ELR (cell line): ENCODE measurements around the gene LRG1.

Source experiments
- DNase-seq: peaks from one replicate; pipeline ENCODE4 v3.0.0-alpha.2; 2015; ENCODE audit warnings: low read depth

The LRG1 gene

GRCh38 chr19:4495471-4495870, 44.4 kb downstream of the LRG1 start:
- DNase-seq = no peak

GRCh38 chr19:4494691-4495064, 45.2 kb downstream of the LRG1 start:
- no peak for DNase-seq

- no peak for DNase-seq
These were observed 45.7 kb downstream of the LRG1 start for GRCh38 chr19:4493929-4494690.

DNA sequence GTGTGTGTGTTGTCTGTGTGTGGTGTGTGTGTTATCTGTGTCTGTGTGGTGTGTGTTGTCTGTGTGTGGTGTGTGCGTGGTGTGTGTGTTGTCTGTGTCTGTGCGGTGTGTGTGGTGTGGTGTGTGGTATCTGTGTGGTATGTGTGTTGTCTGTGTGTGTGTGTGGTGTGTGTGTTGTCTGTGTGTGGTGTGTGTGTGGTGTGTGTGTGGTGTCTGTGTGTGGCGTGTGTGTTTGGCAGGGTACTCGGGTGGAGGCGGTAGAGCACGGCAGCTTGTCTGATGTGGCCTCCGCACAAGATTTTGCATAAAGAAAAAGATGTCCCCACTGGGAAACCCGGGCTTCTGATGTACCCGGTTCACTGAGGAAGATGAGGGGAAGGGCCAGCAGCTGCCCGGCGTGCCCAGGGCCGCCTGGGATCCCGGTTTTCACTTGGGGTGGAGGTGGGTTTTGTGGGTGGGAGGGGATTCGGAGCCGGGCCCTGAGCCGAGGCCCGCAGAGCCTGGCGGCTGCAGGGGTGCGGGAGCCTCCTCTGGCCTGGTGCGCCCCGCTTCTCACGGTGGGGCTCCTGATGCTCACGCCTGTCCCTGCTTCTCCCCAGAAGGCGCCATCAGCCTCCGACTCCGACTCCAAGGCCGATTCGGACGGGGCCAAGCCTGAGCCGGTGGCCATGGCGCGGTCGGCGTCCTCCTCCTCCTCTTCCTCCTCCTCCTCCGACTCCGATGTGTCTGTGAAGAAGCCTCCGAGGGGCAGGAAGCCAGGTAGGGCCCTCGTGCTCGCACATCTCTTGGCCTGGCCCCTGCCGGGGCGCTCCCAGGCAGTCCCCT, 46.5 kb downstream of the LRG1 start:
- no peak for DNase-seq

GRCh38 chr19:4492337-4493103, 47.3 kb downstream of the LRG1 start:
- no peak for DNase-seq

DNA sequence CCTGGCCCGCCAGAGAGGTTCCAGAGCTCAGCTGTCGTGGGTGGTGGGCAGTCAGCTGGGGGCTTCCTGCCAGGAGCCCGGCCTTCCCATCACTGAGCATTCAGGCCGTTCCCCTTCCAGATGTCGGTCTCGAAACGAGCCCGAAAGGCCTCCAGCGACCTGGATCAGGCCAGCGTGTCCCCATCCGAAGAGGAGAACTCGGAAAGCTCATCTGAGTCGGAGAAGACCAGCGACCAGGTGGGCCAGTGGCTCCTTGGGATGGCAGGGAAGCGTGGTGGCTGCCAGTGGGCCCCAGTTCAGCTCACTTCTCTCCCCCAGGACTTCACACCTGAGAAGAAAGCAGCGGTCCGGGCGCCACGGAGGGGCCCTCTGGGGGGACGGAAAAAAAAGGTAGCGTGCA, 48.4 kb downstream of the LRG1 start:
- DNase-seq = no peak

DNA sequence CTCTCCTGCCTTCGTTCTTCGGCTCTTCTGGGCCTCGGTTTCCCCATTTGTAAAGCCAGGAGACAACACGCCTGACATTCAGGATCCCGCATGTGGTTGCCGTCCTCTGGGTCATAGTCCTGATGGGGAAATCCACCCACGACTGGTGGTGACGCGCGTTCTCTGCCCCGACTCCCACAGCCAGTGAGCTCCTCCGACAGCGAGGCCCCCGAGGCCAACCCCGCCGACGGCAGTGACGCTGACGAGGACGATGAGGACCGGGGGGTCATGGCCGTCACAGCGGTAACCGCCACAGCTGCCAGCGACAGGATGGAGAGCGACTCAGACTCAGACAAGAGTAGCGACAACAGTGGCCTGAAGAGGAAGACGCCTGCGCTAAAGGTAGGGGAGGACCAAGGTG, 51.3 kb downstream of the LRG1 start:
- no peak for DNase-seq

DNA sequence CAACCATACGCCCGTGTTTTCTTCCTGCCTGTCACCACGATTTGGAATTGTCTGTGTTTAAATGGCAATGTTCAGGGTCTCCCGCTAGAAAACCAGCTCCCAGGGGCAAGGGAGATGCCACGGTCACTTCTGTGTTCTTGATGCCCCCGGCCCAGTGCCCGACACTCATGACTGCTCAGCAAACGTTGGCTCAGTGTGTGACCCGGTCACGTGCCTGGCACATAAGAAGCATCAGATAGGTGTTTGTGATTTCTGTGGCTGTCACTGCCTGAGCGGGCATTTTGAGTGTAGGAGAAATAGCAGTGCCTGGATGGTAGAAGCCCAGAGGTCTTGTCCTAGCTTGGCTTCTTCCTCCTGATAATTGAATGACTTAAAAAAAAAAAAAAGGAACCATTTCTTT, 52.3 kb downstream of the LRG1 start:
- no peak for DNase-seq
